Measurements from ENCODE around the gene SUGCT.

DNA sequence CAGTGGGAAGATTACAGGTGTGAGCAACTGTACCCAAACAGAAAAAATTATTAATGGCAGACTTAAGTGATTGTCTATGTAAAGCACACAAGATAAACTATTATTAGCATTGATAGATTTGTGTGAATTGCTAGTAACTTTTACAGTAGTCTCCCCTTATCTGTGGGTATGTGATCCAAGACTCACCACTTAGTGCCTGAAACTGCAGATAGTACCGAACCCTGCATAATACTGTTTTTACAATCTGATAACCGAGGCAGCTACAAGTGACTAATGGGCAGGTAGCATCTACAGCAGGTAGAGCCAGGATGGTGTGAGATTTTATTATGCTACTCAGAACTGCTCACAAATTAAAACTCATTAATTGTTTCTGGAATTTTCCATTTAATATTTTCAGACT is 31.9 kb upstream of the SUGCT start:
- TF ChIP-seq, protein P1, sequence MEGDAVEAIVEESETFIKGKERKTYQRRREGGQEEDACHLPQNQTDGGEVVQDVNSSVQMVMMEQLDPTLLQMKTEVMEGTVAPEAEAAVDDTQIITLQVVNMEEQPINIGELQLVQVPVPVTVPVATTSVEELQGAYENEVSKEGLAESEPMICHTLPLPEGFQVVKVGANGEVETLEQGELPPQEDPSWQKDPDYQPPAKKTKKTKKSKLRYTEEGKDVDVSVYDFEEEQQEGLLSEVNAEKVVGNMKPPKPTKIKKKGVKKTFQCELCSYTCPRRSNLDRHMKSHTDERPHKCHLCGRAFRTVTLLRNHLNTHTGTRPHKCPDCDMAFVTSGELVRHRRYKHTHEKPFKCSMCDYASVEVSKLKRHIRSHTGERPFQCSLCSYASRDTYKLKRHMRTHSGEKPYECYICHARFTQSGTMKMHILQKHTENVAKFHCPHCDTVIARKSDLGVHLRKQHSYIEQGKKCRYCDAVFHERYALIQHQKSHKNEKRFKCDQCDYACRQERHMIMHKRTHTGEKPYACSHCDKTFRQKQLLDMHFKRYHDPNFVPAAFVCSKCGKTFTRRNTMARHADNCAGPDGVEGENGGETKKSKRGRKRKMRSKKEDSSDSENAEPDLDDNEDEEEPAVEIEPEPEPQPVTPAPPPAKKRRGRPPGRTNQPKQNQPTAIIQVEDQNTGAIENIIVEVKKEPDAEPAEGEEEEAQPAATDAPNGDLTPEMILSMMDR (IDR thresholded peaks at IDR 0.05) = no peak
- no peak for TF ChIP-seq EP300 (IDR thresholded peaks at IDR 0.05)
- no peak for TF ChIP-seq POLR2A (IDR thresholded peaks at IDR 0.05)
